Measurements from ENCODE around the gene RASAL2.

RASAL2 gene

GRCh38 chr1:178407655-178408054 lies 313.8 kb downstream of the RASAL2 start:
- no peak for DNase-seq

GRCh38 chr1:178408871-178409270 lies 315.0 kb downstream of the RASAL2 start:
- no peak for DNase-seq

- no peak for DNase-seq
These were observed 315.6 kb downstream of the RASAL2 start for GRCh38 chr1:178409541-178409940.

GRCh38 chr1:178411756-178412399 lies 318.0 kb downstream of the RASAL2 start:
- no peak for DNase-seq

- no peak for DNase-seq
These were observed 318.5 kb downstream of the RASAL2 start for GRCh38 chr1:178412400-178412770.

- DNase-seq, result no peak
These were observed 324.0 kb downstream of the RASAL2 start for GRCh38 chr1:178417858-178418257.

- peak; percentile 12 for DNase-seq
These were observed 324.5 kb downstream of the RASAL2 start for GRCh38 chr1:178418284-178418955.

- no peak for DNase-seq
These were observed 340.5 kb downstream of the RASAL2 start for GRCh38 chr1:178434360-178434759.

GRCh38 chr1:178434899-178435435 lies 341.1 kb downstream of the RASAL2 start:
- DNase-seq, result no peak

- DNase-seq, result no peak
These were observed 343.0 kb downstream of the RASAL2 start for GRCh38 chr1:178436899-178437298.

- DNase-seq, result no peak
These were observed 344.5 kb downstream of the RASAL2 start for GRCh38 chr1:178438432-178438831.

GRCh38 chr1:178442925-178443324 lies 349.0 kb downstream of the RASAL2 start:
- no peak for DNase-seq

- DNase-seq, result no peak
These were observed 357.0 kb downstream of the RASAL2 start for GRCh38 chr1:178450871-178451270.

- no peak for DNase-seq
These were observed 357.6 kb downstream of the RASAL2 start for GRCh38 chr1:178451529-178451928.

GRCh38 chr1:178452013-178452412 lies 358.1 kb downstream of the RASAL2 start:
- no peak for DNase-seq

GRCh38 chr1:178456472-178456871 lies 362.6 kb downstream of the RASAL2 start:
- DNase-seq, result no peak

- no peak for DNase-seq
These were observed 363.7 kb downstream of the RASAL2 start for GRCh38 chr1:178457651-178458050.

GRCh38 chr1:178458203-178458602 lies 364.3 kb downstream of the RASAL2 start:
- DNase-seq, result no peak

GRCh38 chr1:178461104-178461503 lies 367.2 kb downstream of the RASAL2 start:
- DNase-seq, result no peak

- no peak for DNase-seq
These were observed 367.8 kb downstream of the RASAL2 start for GRCh38 chr1:178461701-178462100.

GRCh38 chr1:178464141-178464540 lies 370.2 kb downstream of the RASAL2 start:
- DNase-seq, result no peak

- DNase-seq, result no peak
These were observed 370.7 kb downstream of the RASAL2 start for GRCh38 chr1:178464566-178464965.

- no peak for DNase-seq
These were observed 371.1 kb downstream of the RASAL2 start for GRCh38 chr1:178465011-178465410.

GRCh38 chr1:178467837-178468236 lies 373.9 kb downstream of the RASAL2 start:
- no peak for DNase-seq
